Adrenal gland (tissue), 12 donors: Measurements from ENCODE around the gene MFRP. TPM values are rescaled to one million over a fixed set of nuclear protein-coding genes. Genes with fewer than 3 reads are reported as not detected.

ENCODE experiments used
- DNase-seq, 7 donors: peaks; one replicate each; pipeline ENCODE4 v3.0.0-alpha.2; 2019 to 2020
- H3K27ac ChIP-seq, 5 donors: fragments of 200-600 bp; sonication (generic) in 4 of 5; 1 replicate in 3 of 5; 2 replicates in 2 of 5; pipeline versions ENCODE4 v1.5.1 to v1.8.0; 2016 to 2020; ENCODE audit warnings: mild to moderate bottlenecking in 1 of 5
- H3K27me3 ChIP-seq: fragments of 200-600 bp; 2 replicates; pipeline ENCODE4 v1.8.0; 2021
- H3K36me3 ChIP-seq, 2 donors: fragments of 200-600 bp; replicated peaks in 1 of 2; 1 replicate in 1 of 2; 2 replicates in 1 of 2; pipeline versions ENCODE4 v1.5.1 to v1.8.0; 2018 to 2022
- H3K4me1 ChIP-seq, 2 donors: fragments of 200-600 bp; replicated peaks in 1 of 2; 1 replicate in 1 of 2; 2 replicates in 1 of 2; pipeline versions ENCODE4 v1.5.1 to v1.8.0; 2018 to 2021
- H3K4me3 ChIP-seq, 4 donors: fragments of 200-600 bp; sonication (generic) in 3 of 4; one replicate each; pipeline ENCODE4 v1.5.1; 2016 to 2018
- H3K9me3 ChIP-seq, 3 donors: fragments of 200-600 bp; sonication (generic) in 1 of 3; replicated peaks in 1 of 3; 1 replicate in 2 of 3; 2 replicates in 1 of 3; pipeline versions ENCODE4 v1.5.1 to v1.8.0; 2016 to 2021
- CTCF ChIP-seq, 6 experiments: fragments of 450-650 bp in 4 of 6; fragments of 200-600 bp in 2 of 6; sonication (generic) in 1 of 6; IDR thresholded peaks; 1 replicate in 5 of 6; 2 replicates in 1 of 6; pipeline versions ENCODE4 v1.5.1 to v1.8.0; 2016 to 2021; ENCODE audit warnings: antibody characterized with exemption in 6 of 6, mild to moderate bottlenecking in 2 of 6, moderate library complexity in 1 of 6
- POLR2A ChIP-seq, 2 donors: fragments of 450-650 bp; IDR thresholded peaks; one replicate each; pipeline ENCODE4 v1.6.1; 2017; ENCODE audit warnings: antibody characterized with exemption in 2 of 2, mild to moderate bottlenecking in 2 of 2, moderate library complexity in 1 of 2
- WGBS, 4 donors: extraction: QIAGEN DNeasy Blood & Tissue Kit in 2 of 4; methylation state at CpG; one replicate each; pipeline versions ENCODE4 v1.1.5 to v1.1.7; 2013 to 2017; 5-methylcytosine and 5-hydroxymethylcytosine counted together
- intact Hi-C, 2 donors: fragments of 100-400 bp; cut with DNase I; formaldehyde crosslinking; loops; one replicate each; pipeline versions ENCODE4 v1.14.1 to v1.15.0; 2022 to 2023
- polyA plus RNA-seq, 3 donors: library from polyadenylated mRNA; stranded (reverse); fragments of 200-250 nt in 2 of 3; fragments of 350-450 nt in 1 of 3; fragmentation: Illumina TruSeq in 1 of 3; extraction: RNeasy Lipid Tissue Mini Kit (QIAGEN cat#74804) in 1 of 3; gene quantifications; one replicate each; pipeline ENCODE4 v1.2.3, GENCODE V29; 2013 to 2014
- total RNA-seq, 9 donors: library from RNA; depleted of rRNA in 4 of 9; stranded (reverse); fragments of >200 nt in 4 of 9; fragments of 120-200 nt in 1 of 9; fragmentation: NEBNext Ultra II Directional in 1 of 9; extraction: Animal tissue kit (Norgen Biotek cat#: 25700) in 1 of 9; gene quantifications; one replicate each; pipeline versions ENCODE4 v1.1.0 to v1.2.4, GENCODE V29; 2013 to 2023
- donor health status: healthy with polysubstance abuse.
- donor health status: Bipolar disorder and iron deficiency.
- donor health status: DM: yes; HTN: yes; CAD: no.
- donor health status: DM: no; HTN: no; CAD: no.
- donor health status: DM: no; HTN: no; CAD: no.
- donor health status: DM: yes; HTN: yes; CAD: no.

Gene MFRP
- total and polyA plus RNA-seq, 12 donors: under 0.01 TPM; not detected in 11

- Histone ChIP-seq H3K27me3 (peaks cover 4% of the 10 kb centered on the region), H3K9me3 (no peaks in the 10 kb centered on the region), H3K4me3 (no peak overlapping the region), H3K36me3 (no peaks in the 10 kb centered on the region), H3K27ac (peak overlapping the region in 1 of 5 donors; percentile 72), H3K4me1 (peaks cover 11 to 30% of the 10 kb centered on the region in 2 donors)
- WGBS, 4 donors: 71 to 89% (median 86%) methylated on average over 11 to 18 of the region's 18 CpGs
- intact Hi-C loops: no loop called here
- no peak for DNase-seq
- TF ChIP-seq POLR2A (IDR thresholded peaks at IDR 0.05) (no peak), CTCF (IDR thresholded peaks at IDR 0.05) (no peak)
Measured at GRCh38 chr11:119314726-119315125, 31.8 kb downstream of the MFRP start.

GRCh38 chr11:119310682-119311052 lies 35.8 kb downstream of the MFRP start:
- H3K4me1 ChIP-seq: peaks cover 10 to 16% of the 10 kb centered on the region in 2 donors
- no peaks in the 10 kb centered on the region for H3K27me3 ChIP-seq
- peaks cover 0 to 3% of the 10 kb centered on the region in 2 donors for H3K36me3 ChIP-seq
- no peak overlapping the region for H3K4me3 ChIP-seq
- WGBS, 4 donors: 86 to 90% (median 90%) methylated on average over 6 to 20 of the region's 20 CpGs
- no peak for DNase-seq
- TF ChIP-seq POLR2A (IDR thresholded peaks at IDR 0.05): no peak
- intact Hi-C loops: no loop called here
- no peak overlapping the region for H3K27ac ChIP-seq
- no peaks in the 10 kb centered on the region for H3K9me3 ChIP-seq

GRCh38 chr11:119309953-119310681 lies 36.4 kb downstream of the MFRP start:
- Histone ChIP-seq H3K27me3 (no peaks in the 10 kb centered on the region), H3K4me1 (peaks cover 10 to 11% of the 10 kb centered on the region in 2 donors), H3K9me3 (no peaks in the 10 kb centered on the region), H3K27ac (no peak overlapping the region), H3K4me3 (no peak overlapping the region), H3K36me3 (peaks cover 0 to 3% of the 10 kb centered on the region in 2 donors)
- TF ChIP-seq POLR2A (IDR thresholded peaks at IDR 0.05) (no peak), CTCF (IDR thresholded peaks at IDR 0.05) (no peak)
- intact Hi-C loops: no loop called here
- no peak for DNase-seq
- 87 to 92% (median 89%) methylated on average over 17 of the region's 17 CpGs for WGBS, 4 donors

- Histone ChIP-seq H3K4me1 (peaks cover 10 to 11% of the 10 kb centered on the region in 2 donors), H3K27me3 (no peaks in the 10 kb centered on the region), H3K36me3 (peaks cover 0 to 3% of the 10 kb centered on the region in 2 donors), H3K27ac (no peak overlapping the region), H3K4me3 (no peak overlapping the region), H3K9me3 (no peaks in the 10 kb centered on the region)
- WGBS, 4 donors: 93 to 95% (median 94%) methylated on average over 7 to 11 of the region's 11 CpGs
- no peak for DNase-seq
- TF ChIP-seq POLR2A (IDR thresholded peaks at IDR 0.05) (no peak), CTCF (IDR thresholded peaks at IDR 0.05) (no peak)
- intact Hi-C loops: no loop called here
Measured at GRCh38 chr11:119309411-119309810, 37.1 kb downstream of the MFRP start.

GRCh38 chr11:119307974-119308373 lies 38.5 kb downstream of the MFRP start:
- Histone ChIP-seq H3K36me3 (peaks cover 0 to 3% of the 10 kb centered on the region in 2 donors), H3K4me3 (no peak overlapping the region), H3K4me1 (peaks cover 10 to 11% of the 10 kb centered on the region in 2 donors), H3K9me3 (no peaks in the 10 kb centered on the region), H3K27me3 (no peaks in the 10 kb centered on the region), H3K27ac (peak overlapping the region in 1 of 5 donors; percentile 8)
- intact Hi-C loops: no loop called here
- no peak for DNase-seq
- WGBS, 4 donors: 61 to 74% (median 67%) methylated on average over 3 to 5 of the region's 5 CpGs
- no peak for TF ChIP-seq CTCF (IDR thresholded peaks at IDR 0.05)
- TF ChIP-seq POLR2A (IDR thresholded peaks at IDR 0.05): no peak
